Measurements from ENCODE around the gene NPC1L1. TPM values are rescaled to one million over a fixed set of nuclear protein-coding genes. Genes with fewer than 3 reads are reported as not detected.
"Not testable (repeated sequence)": the region's sequence is repeated elsewhere in the genome, so short reads cannot be mapped to it uniquely, and the experiment has no call there.

Gene NPC1L1
- polyA plus RNA-seq, 3 donors: 0.04 TPM; not detected in 2

- WGBS (ENCODE audit: insufficient coverage): no CpG with 5 or more reads among the region's 1 CpG
- H3K4me3 Mint-ChIP-seq: no peak overlapping the region
- H3K79me2 ChIP-seq (ENCODE audit: insufficient read depth, low read length): no peaks in the 10 kb centered on the region
These were observed 29.9 kb downstream of the NPC1L1 start for GRCh38 chr7:44511236-44511635.

DNA sequence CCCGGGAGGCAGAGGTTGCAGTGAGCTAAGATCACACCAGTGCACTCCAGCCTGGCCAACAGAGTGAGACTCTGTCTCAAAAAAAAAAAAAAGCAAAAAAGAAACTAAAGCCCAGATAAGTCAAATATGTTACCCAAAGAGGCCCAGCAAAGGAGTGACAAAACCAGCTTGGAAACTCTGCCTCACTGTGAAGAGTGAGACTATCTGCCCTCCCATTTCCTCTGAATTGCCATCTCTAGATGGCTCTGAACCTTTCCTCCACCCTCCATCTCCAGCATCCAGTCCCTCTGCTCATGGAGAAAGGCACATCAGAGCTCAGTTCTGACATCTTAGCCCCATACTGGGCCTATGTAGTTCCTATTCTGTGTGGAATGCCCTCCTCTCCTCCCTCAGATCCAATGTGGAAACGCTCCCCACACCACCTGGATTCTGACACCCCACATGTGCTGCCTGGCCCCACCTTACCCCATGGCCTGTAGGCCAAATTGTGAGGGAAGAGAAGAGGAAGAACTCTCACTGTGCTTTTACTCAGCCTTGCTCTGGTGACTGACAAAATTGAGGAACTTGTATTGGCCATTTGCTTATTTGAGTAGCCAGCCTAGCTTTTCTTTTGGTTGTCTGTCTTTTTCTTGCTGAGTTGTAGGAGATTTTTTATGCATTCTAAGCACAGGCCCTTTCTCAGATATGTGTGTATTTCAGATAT is 32.7 kb downstream of the NPC1L1 start:
- intact Hi-C loops (cut with micrococcal nuclease): no loop called here
- H4K20me1 ChIP-seq (ENCODE audit: insufficient read depth, low read length): no peaks in the 10 kb centered on the region
- DNase-seq: no peak
- Mint-ChIP-seq H3K27ac (peak overlapping the region in 2 of 7 donors; percentile 49 to 54), H3K27me3 (ENCODE audit: low read depth in 3 of 3) (peaks cover 0 to 6% (median 3%) of the 10 kb centered on the region in 3 donors), H3K4me3 (no peak overlapping the region), H3K9me3 (peaks cover 6 to 25% (median 15%) of the 10 kb centered on the region in 7 donors), H3K4me1 (no peaks in the 10 kb centered on the region), H3K36me3 (no peaks in the 10 kb centered on the region)
- no peaks in the 10 kb centered on the region for H3K79me2 ChIP-seq (ENCODE audit: insufficient read depth, low read length)
- no peaks in the 10 kb centered on the region for H3K4me1 ChIP-seq (ENCODE audit: control insufficient read depth in 1 of 2, insufficient read depth in 2 of 2, low read length in 2 of 2)
- H3K9ac ChIP-seq (ENCODE audit: insufficient read depth, low read length, poor library complexity, severe bottlenecking): no peak overlapping the region
- no peaks in the 10 kb centered on the region for H3K27me3 ChIP-seq (ENCODE audit: control insufficient read depth in 2 of 2, insufficient read depth in 2 of 2, low read length in 2 of 2)
- H3K4me3 ChIP-seq (replicated peaks in 1 of 3; ENCODE audit: low read depth in 2 of 3, low read length in 3 of 3): no peak overlapping the region
- TF ChIP-seq, protein P1, sequence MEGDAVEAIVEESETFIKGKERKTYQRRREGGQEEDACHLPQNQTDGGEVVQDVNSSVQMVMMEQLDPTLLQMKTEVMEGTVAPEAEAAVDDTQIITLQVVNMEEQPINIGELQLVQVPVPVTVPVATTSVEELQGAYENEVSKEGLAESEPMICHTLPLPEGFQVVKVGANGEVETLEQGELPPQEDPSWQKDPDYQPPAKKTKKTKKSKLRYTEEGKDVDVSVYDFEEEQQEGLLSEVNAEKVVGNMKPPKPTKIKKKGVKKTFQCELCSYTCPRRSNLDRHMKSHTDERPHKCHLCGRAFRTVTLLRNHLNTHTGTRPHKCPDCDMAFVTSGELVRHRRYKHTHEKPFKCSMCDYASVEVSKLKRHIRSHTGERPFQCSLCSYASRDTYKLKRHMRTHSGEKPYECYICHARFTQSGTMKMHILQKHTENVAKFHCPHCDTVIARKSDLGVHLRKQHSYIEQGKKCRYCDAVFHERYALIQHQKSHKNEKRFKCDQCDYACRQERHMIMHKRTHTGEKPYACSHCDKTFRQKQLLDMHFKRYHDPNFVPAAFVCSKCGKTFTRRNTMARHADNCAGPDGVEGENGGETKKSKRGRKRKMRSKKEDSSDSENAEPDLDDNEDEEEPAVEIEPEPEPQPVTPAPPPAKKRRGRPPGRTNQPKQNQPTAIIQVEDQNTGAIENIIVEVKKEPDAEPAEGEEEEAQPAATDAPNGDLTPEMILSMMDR (IDR thresholded peaks at IDR 0.05): no peak
- peaks cover 0 to 10% of the 10 kb centered on the region in 2 donors for H3K9me3 ChIP-seq (replicated peaks in 1 of 2; ENCODE audit: control insufficient read depth in 1 of 2, insufficient read depth in 1 of 2, low read length in 2 of 2)
- H3K27ac ChIP-seq (ENCODE audit: low read depth in 1 of 2, low read length in 2 of 2): no peak overlapping the region
- WGBS (ENCODE audit: insufficient coverage): no CpG with 5 or more reads among the region's 2 CpGs
- H3K36me3 ChIP-seq (replicated peaks in 1 of 2; ENCODE audit: control insufficient read depth in 1 of 2, insufficient read depth in 2 of 2, low read length in 2 of 2): no peaks in the 10 kb centered on the region
- H3K4me2 ChIP-seq (replicated peaks; ENCODE audit: extremely low read depth, low read length, poor library complexity, severe bottlenecking): no peak overlapping the region
- H2AFZ ChIP-seq (ENCODE audit: insufficient read depth, low read depth, low read length, poor library complexity, severe bottlenecking): no peak overlapping the region

More at GRCh38 chr7:44511236-44511635, 29.9 kb downstream of the NPC1L1 start:
- Histone ChIP-seq H3K4me1 (ENCODE audit: control insufficient read depth in 1 of 2, insufficient read depth in 2 of 2, low read length in 2 of 2) (no peaks in the 10 kb centered on the region), H2AFZ (ENCODE audit: insufficient read depth, low read depth, low read length, poor library complexity, severe bottlenecking) (no peak overlapping the region), H3K27ac (ENCODE audit: low read depth in 1 of 2, low read length in 2 of 2) (no peak overlapping the region), H3K27me3 (ENCODE audit: control insufficient read depth in 2 of 2, insufficient read depth in 2 of 2, low read length in 2 of 2) (no peaks in the 10 kb centered on the region), H3K4me3 (replicated peaks in 1 of 3; ENCODE audit: low read depth in 2 of 3, low read length in 3 of 3) (no peak overlapping the region), H3K36me3 (replicated peaks in 1 of 2; ENCODE audit: control insufficient read depth in 1 of 2, insufficient read depth in 2 of 2, low read length in 2 of 2) (no peaks in the 10 kb centered on the region), H3K9ac (ENCODE audit: insufficient read depth, low read length, poor library complexity, severe bottlenecking) (no peak overlapping the region), H3K9me3 (replicated peaks in 1 of 2; ENCODE audit: control insufficient read depth in 1 of 2, insufficient read depth in 1 of 2, low read length in 2 of 2) (peaks cover 0 to 7% of the 10 kb centered on the region in 2 donors), H3K4me2 (replicated peaks; ENCODE audit: extremely low read depth, low read length, poor library complexity, severe bottlenecking) (no peak overlapping the region), H4K20me1 (ENCODE audit: insufficient read depth, low read length) (no peaks in the 10 kb centered on the region)
- Mint-ChIP-seq H3K27me3 (ENCODE audit: low read depth in 3 of 3) (peaks cover 0 to 6% (median 2%) of the 10 kb centered on the region in 3 donors), H3K9me3 (peaks cover 2 to 17% (median 15%) of the 10 kb centered on the region in 7 donors), H3K27ac (no peak overlapping the region), H3K4me1 (no peaks in the 10 kb centered on the region), H3K36me3 (no peaks in the 10 kb centered on the region)
- no peak for DNase-seq
- TF ChIP-seq, protein P1 (IDR thresholded peaks at IDR 0.05): no peak
- intact Hi-C loops (cut with micrococcal nuclease): no loop called here

GRCh38 chr7:44506592-44507288 is 34.4 kb downstream of the NPC1L1 start:
- H3K4me2 ChIP-seq (replicated peaks; ENCODE audit: extremely low read depth, low read length, poor library complexity, severe bottlenecking); H3K9ac ChIP-seq (ENCODE audit: insufficient read depth, low read length, poor library complexity, severe bottlenecking); H3K27me3 Mint-ChIP-seq (ENCODE audit: low read depth in 3 of 3); H3K27ac ChIP-seq (ENCODE audit: low read depth in 1 of 2, low read length in 2 of 2); H3K4me3 ChIP-seq (replicated peaks in 1 of 3; ENCODE audit: low read depth in 2 of 3, low read length in 3 of 3); H3K36me3 ChIP-seq (replicated peaks in 1 of 2; ENCODE audit: control insufficient read depth in 1 of 2, insufficient read depth in 2 of 2, low read length in 2 of 2); DNase-seq; H3K4me1 ChIP-seq (ENCODE audit: control insufficient read depth in 1 of 2, insufficient read depth in 2 of 2, low read length in 2 of 2); intact Hi-C loops (cut with micrococcal nuclease); H2AFZ ChIP-seq (ENCODE audit: insufficient read depth, low read depth, low read length, poor library complexity, severe bottlenecking); H4K20me1 ChIP-seq (ENCODE audit: insufficient read depth, low read length); H3K4me3 Mint-ChIP-seq; H3K4me1 Mint-ChIP-seq; H3K27ac Mint-ChIP-seq; H3K27me3 ChIP-seq (ENCODE audit: control insufficient read depth in 2 of 2, insufficient read depth in 2 of 2, low read length in 2 of 2); H3K36me3 Mint-ChIP-seq; H3K79me2 ChIP-seq (ENCODE audit: insufficient read depth, low read length): not testable (repeated sequence)
- peaks cover 0 to 10% of the 10 kb centered on the region in 2 donors for H3K9me3 ChIP-seq (replicated peaks in 1 of 2; ENCODE audit: control insufficient read depth in 1 of 2, insufficient read depth in 1 of 2, low read length in 2 of 2)
- H3K9me3 Mint-ChIP-seq: peaks cover 6 to 25% (median 15%) of the 10 kb centered on the region in 7 donors
- no CpG with 5 or more reads among the region's 3 CpGs for WGBS (ENCODE audit: insufficient coverage)

All from CD14-positive monocyte (primary cell).